DOHH2 (cell line): Measurements from ENCODE around the gene MYH11.
"Not testable (repeated sequence)": the region's sequence is repeated elsewhere in the genome, so short reads cannot be mapped to it uniquely, and the experiment has no call there.

Experiments
- H3F3A ChIP-seq: fragments of 200-600 bp; sonication (generic), shearing (Covaris generic); 2 replicates; pipeline ENCODE4 v1.6.0; 2016; ENCODE audit warnings: antibody characterized with exemption, mild to moderate bottlenecking; ENCODE audit not compliant: control insufficient read depth, insufficient read depth
- H3K27ac ChIP-seq: fragments of 200-600 bp; sonication (generic); 2 replicates; pipeline ENCODE4 v1.5.1; 2014; ENCODE audit warnings: low read depth, mild to moderate bottlenecking, low read length, moderate library complexity
- H3K27me3 ChIP-seq: fragments of 200-600 bp; sonication (generic); 2 replicates; pipeline ENCODE4 v1.6.1; 2014; ENCODE audit warnings: mild to moderate bottlenecking, low read length, mixed read lengths; ENCODE audit not compliant: control insufficient read depth
- H3K36me3 ChIP-seq: fragments of 200-600 bp; sonication (generic); 2 replicates; pipeline ENCODE4 v1.6.1; 2014; ENCODE audit warnings: mild to moderate bottlenecking, low read length, moderate library complexity, mixed read lengths; ENCODE audit not compliant: control insufficient read depth
- H3K4me1 ChIP-seq: fragments of 200-600 bp; sonication (generic); 2 replicates; pipeline ENCODE4 v1.6.1; 2014; ENCODE audit warnings: mild to moderate bottlenecking, low read length, mixed read lengths; ENCODE audit not compliant: control insufficient read depth
- H3K4me2 ChIP-seq: fragments of 200-600 bp; sonication (generic); 2 replicates; pipeline ENCODE4 v1.6.0; 2014; ENCODE audit warnings: mild to moderate bottlenecking, low read length, moderate library complexity
- H3K4me3 ChIP-seq: fragments of 200-600 bp; sonication (generic); 2 replicates; pipeline ENCODE4 v1.5.1; 2014; ENCODE audit warnings: mild to moderate bottlenecking, low read length, mixed read lengths
- H3K79me2 ChIP-seq: fragments of 200-600 bp; sonication (generic); 2 replicates; pipeline ENCODE4 v1.6.1; 2014; ENCODE audit warnings: mild to moderate bottlenecking, low read length, mixed read lengths; ENCODE audit not compliant: control insufficient read depth
- H3K9me2 ChIP-seq: fragments of 200-600 bp; sonication (generic); replicated peaks from 2 replicates; pipeline ENCODE4 v1.6.1; 2014; ENCODE audit warnings: mild to moderate bottlenecking, low read length, mixed read lengths; ENCODE audit not compliant: control insufficient read depth
- H3K9me3 ChIP-seq: fragments of 200-600 bp; sonication (generic); 2 replicates; pipeline ENCODE4 v1.6.1; 2014; ENCODE audit warnings: antibody characterized with exemption, low read length, mixed read lengths; ENCODE audit not compliant: control insufficient read depth, insufficient read depth
- H4K20me1 ChIP-seq: fragments of 200-600 bp; sonication (generic); 2 replicates; pipeline ENCODE4 v1.6.0; 2014; ENCODE audit warnings: low read depth, mild to moderate bottlenecking, antibody characterized with exemption, low read length, moderate library complexity; ENCODE audit not compliant: control insufficient read depth, insufficient read depth
- CTCF ChIP-seq: fragments of 200-600 bp; sonication (generic); IDR thresholded peaks from one replicate; pipeline ENCODE4 v1.5.1; 2014; ENCODE audit warnings: antibody characterized with exemption, mild to moderate bottlenecking, low read depth, low read length; ENCODE audit not compliant: poor library complexity, severe bottlenecking
- EZH2phosphoT487 ChIP-seq: fragments of 200-600 bp; sonication (generic); IDR thresholded peaks from 2 replicates; pipeline ENCODE4 v1.6.1; 2017; ENCODE audit warnings: borderline replicate concordance, mild to moderate bottlenecking, antibody characterized with exemption, low read length, moderate library complexity, mixed read lengths

Gene MYH11

GRCh38 chr16:15792563-15792971, 64.3 kb downstream of the MYH11 start:
- H3K9me2 ChIP-seq, result no peaks in the 10 kb centered on the region
- H3K27me3 ChIP-seq, result no peaks in the 10 kb centered on the region
- peaks cover 8% of the 10 kb centered on the region for H3K4me1 ChIP-seq
- peaks cover 4% of the 10 kb centered on the region; the same call in 1 of the 2 replicates for H3K9me3 ChIP-seq
- TF ChIP-seq CTCF, result no peak
- TF ChIP-seq EZH2phosphoT487, result no peak
- H4K20me1 ChIP-seq, result no peaks in the 10 kb centered on the region
- H3K27ac ChIP-seq, result no peak overlapping the region
- no peaks in the 10 kb centered on the region for H3F3A ChIP-seq
- no peaks in the 10 kb centered on the region for H3K36me3 ChIP-seq
- no peak overlapping the region for H3K4me3 ChIP-seq
- H3K4me2 ChIP-seq, result no peak overlapping the region
- no peaks in the 10 kb centered on the region for H3K79me2 ChIP-seq

GRCh38 chr16:15790458-15790857, 66.4 kb downstream of the MYH11 start:
- no peaks in the 10 kb centered on the region for H4K20me1 ChIP-seq
- H3K4me2 ChIP-seq, result no peak overlapping the region
- no peaks in the 10 kb centered on the region for H3K9me3 ChIP-seq
- no peaks in the 10 kb centered on the region for H3K9me2 ChIP-seq
- TF ChIP-seq EZH2phosphoT487, result no peak
- no peak for TF ChIP-seq CTCF
- H3K79me2 ChIP-seq, result no peaks in the 10 kb centered on the region
- no peaks in the 10 kb centered on the region for H3F3A ChIP-seq
- no peak overlapping the region for H3K4me3 ChIP-seq
- no peaks in the 10 kb centered on the region for H3K27me3 ChIP-seq
- peaks cover 8% of the 10 kb centered on the region for H3K4me1 ChIP-seq
- H3K36me3 ChIP-seq, result no peaks in the 10 kb centered on the region
- no peak overlapping the region for H3K27ac ChIP-seq

- H3K36me3 ChIP-seq, H3K4me3 ChIP-seq, H3K27me3 ChIP-seq, H3K4me1 ChIP-seq, H4K20me1 ChIP-seq, H3F3A ChIP-seq, H3K9me3 ChIP-seq, H3K79me2 ChIP-seq, H3K4me2 ChIP-seq, H3K27ac ChIP-seq, H3K9me2 ChIP-seq: not testable (repeated sequence)
These were observed 67.0 kb downstream of the MYH11 start for GRCh38 chr16:15789816-15790215.

- no peaks in the 10 kb centered on the region for H3K9me2 ChIP-seq
- H4K20me1 ChIP-seq, result no peaks in the 10 kb centered on the region
- no peaks in the 10 kb centered on the region for H3K27me3 ChIP-seq
- H3K36me3 ChIP-seq, result no peaks in the 10 kb centered on the region
- no peak for TF ChIP-seq EZH2phosphoT487
- TF ChIP-seq CTCF, result no peak
- no peak overlapping the region for H3K27ac ChIP-seq
- H3K4me3 ChIP-seq, result no peak overlapping the region
- no peaks in the 10 kb centered on the region for H3K9me3 ChIP-seq
- no peaks in the 10 kb centered on the region for H3F3A ChIP-seq
- no peaks in the 10 kb centered on the region for H3K79me2 ChIP-seq
- H3K4me2 ChIP-seq, result no peak overlapping the region
- peaks cover 8% of the 10 kb centered on the region for H3K4me1 ChIP-seq
These were observed 68.0 kb downstream of the MYH11 start for GRCh38 chr16:15788846-15789239.
